ENCODE data around the gene MDN1.

GRCh38 chr6:89623749-89624148 is 195.8 kb downstream of the MDN1 start:
- TF ChIP-seq CTCF (IDR thresholded peaks at IDR 0.05) (no peak), POLR2A (IDR thresholded peaks at IDR 0.05) (no peak)
